Neuronal stem cell (in vitro differentiated cells): Measurements from ENCODE around the gene PTGES3.
A peak's percentile ranks its signal among the peaks of the same experiment; 100 is the strongest.
"Not testable (repeated sequence)": the region's sequence is repeated elsewhere in the genome, so short reads cannot be mapped to it uniquely, and the experiment has no call there.

Source experiments
- DNase-seq: peaks from one replicate; pipeline ENCODE4 v3.0.0-alpha.2; 2013; ENCODE audit warnings: low spot score
- H2AFZ ChIP-seq: one replicate; pipeline ENCODE4 v1.6.1; 2013; ENCODE audit warnings: mild to moderate bottlenecking, low read length, inconsistent platforms
- H2AK5ac ChIP-seq: 2 replicates; pipeline ENCODE4 v1.6.1; 2013; ENCODE audit warnings: low read depth, mild to moderate bottlenecking, inconsistent platforms, low read length, moderate library complexity, mixed read lengths
- H2BK120ac ChIP-seq: 2 replicates; pipeline ENCODE4 v1.6.1; 2013; ENCODE audit warnings: low read depth, mild to moderate bottlenecking, inconsistent platforms, low read length, moderate library complexity, mixed read lengths
- H2BK12ac ChIP-seq: one replicate; pipeline ENCODE4 v1.6.1; 2013; ENCODE audit warnings: low read length, inconsistent platforms
- H2BK15ac ChIP-seq: 2 replicates; pipeline ENCODE4 v1.6.1; 2013; ENCODE audit warnings: mild to moderate bottlenecking, low read length, inconsistent platforms, mixed read lengths
- H2BK5ac ChIP-seq: one replicate; pipeline ENCODE4 v1.6.1; 2013; ENCODE audit warnings: inconsistent platforms, mild to moderate bottlenecking, low read length, moderate library complexity
- H3K14ac ChIP-seq: one replicate; pipeline ENCODE4 v1.6.1; 2013; ENCODE audit warnings: low read length, inconsistent platforms
- H3K18ac ChIP-seq: 2 replicates; pipeline ENCODE4 v1.6.1; 2013; ENCODE audit warnings: low read length, inconsistent platforms
- H3K23ac ChIP-seq: 2 replicates; pipeline ENCODE4 v1.6.1; 2013; ENCODE audit warnings: low read depth, mild to moderate bottlenecking, mixed read lengths, low read length, inconsistent platforms; ENCODE audit not compliant: poor library complexity
- H3K27ac ChIP-seq: replicated peaks from 3 replicates; pipeline ENCODE4 v1.5.1; 2013; ENCODE audit warnings: low read length, inconsistent platforms
- H3K27me3 ChIP-seq, 3 experiments: 2 replicates each; pipeline ENCODE4 v1.6.1; 2013; ENCODE audit warnings: low read length in 3 of 3, mild to moderate bottlenecking in 2 of 3, inconsistent platforms in 1 of 3, low read depth in 1 of 3, mixed read lengths in 1 of 3, moderate library complexity in 1 of 3; ENCODE audit not compliant: control insufficient read depth in 3 of 3, insufficient read depth in 3 of 3
- H3K36me3 ChIP-seq, 2 donors: replicated peaks in 1 of 2; 2 replicates each; pipeline ENCODE4 v1.6.1; 2013; ENCODE audit warnings: low read length in 2 of 2; ENCODE audit not compliant: control insufficient read depth in 2 of 2, insufficient read depth in 2 of 2
- H3K4ac ChIP-seq: 2 replicates; pipeline ENCODE4 v1.6.1; 2013; ENCODE audit warnings: inconsistent platforms, mild to moderate bottlenecking, low read length, moderate library complexity
- H3K4me1 ChIP-seq, 2 donors: 1 replicate in 1 of 2; 2 replicates in 1 of 2; pipeline ENCODE4 v1.6.1; 2013; ENCODE audit warnings: low read length in 2 of 2, low read depth in 1 of 2; ENCODE audit not compliant: control insufficient read depth in 2 of 2, insufficient read depth in 1 of 2
- H3K4me2 ChIP-seq: one replicate; pipeline ENCODE4 v1.6.1; 2013; ENCODE audit warnings: mild to moderate bottlenecking, low read length, inconsistent platforms; ENCODE audit not compliant: insufficient read depth, poor library complexity, severe bottlenecking
- H3K4me3 ChIP-seq, 2 donors: 2 replicates each; pipeline ENCODE4 v1.5.1; 2013; ENCODE audit warnings: low read length in 2 of 2, mild to moderate bottlenecking in 2 of 2, inconsistent platforms in 1 of 2, moderate library complexity in 1 of 2
- H3K79me1 ChIP-seq: one replicate; pipeline ENCODE4 v1.6.1; 2013; ENCODE audit warnings: low read depth, mild to moderate bottlenecking, inconsistent platforms, low read length, moderate library complexity
- H3K9ac ChIP-seq: one replicate; pipeline ENCODE4 v1.6.1; 2013; ENCODE audit warnings: mild to moderate bottlenecking, low read depth, low read length, inconsistent platforms; ENCODE audit not compliant: poor library complexity
- H3K9me3 ChIP-seq, 2 donors: replicated peaks in 1 of 2; 2 replicates each; pipeline versions ENCODE3 to v1.6.1; 2013; ENCODE audit warnings: low read length in 2 of 2, mild to moderate bottlenecking in 2 of 2, inconsistent platforms in 1 of 2, low read depth in 1 of 2, mixed read lengths in 1 of 2, moderate library complexity in 1 of 2; ENCODE audit not compliant: control insufficient read depth in 2 of 2, insufficient read depth in 1 of 2
- H4K8ac ChIP-seq: one replicate; pipeline ENCODE4 v1.6.1; 2013; ENCODE audit warnings: low read depth, mild to moderate bottlenecking, inconsistent platforms, low read length, moderate library complexity
- H4K91ac ChIP-seq: one replicate; pipeline ENCODE4 v1.6.1; 2013; ENCODE audit warnings: low read length, low read depth, mild to moderate bottlenecking, inconsistent platforms; ENCODE audit not compliant: poor library complexity
- WGBS, 2 donors: extraction: QIAGEN DNeasy Blood & Tissue Kit; methylation state at CpG; one replicate each; pipeline ENCODE4 v1.1.7; 2013; ENCODE audit warnings: missing lambda C conversion rate in 2 of 2, mixed read lengths in 1 of 2; ENCODE audit not compliant: insufficient read length in 2 of 2, insufficient replicate concordance in 1 of 2; ENCODE audit errors: extremely low coverage in 2 of 2; 5-methylcytosine and 5-hydroxymethylcytosine counted together

The PTGES3 gene

DNA sequence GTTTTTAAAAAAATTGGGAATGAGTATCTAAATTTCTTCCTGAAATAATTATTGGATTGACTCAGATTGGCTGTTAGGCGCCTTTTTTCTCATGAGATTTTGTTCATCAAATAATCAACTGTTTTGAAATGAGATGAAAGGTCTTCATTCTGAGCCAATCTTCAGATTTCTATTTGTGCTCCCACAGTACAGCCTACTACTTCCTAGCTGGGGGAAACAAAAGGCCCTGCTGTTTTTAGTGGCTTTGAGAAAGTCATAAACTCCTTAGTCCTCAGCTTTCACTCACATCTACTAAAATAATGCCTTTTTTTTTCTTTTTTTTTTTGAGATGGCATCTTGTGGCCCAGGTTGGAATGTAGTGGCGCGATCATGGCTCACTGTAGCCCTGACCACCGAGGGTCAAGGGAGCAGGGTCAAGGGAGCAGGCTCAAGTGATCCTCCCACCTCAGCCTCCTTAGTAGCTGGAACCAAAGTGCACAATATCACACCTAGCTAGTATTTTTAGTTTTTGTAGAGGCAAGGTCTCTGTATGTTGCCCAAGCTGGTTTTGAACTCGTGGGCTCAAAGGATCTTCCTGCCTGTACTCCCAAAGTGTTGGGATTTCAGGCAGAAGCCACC is 21.8 kb upstream of the PTGES3 start:
- Histone ChIP-seq H2AK5ac (no peak overlapping the region), H4K91ac (no peak overlapping the region), H2AFZ (no peak overlapping the region), H3K9me3 (no peaks in the 10 kb centered on the region), H3K4me3 (no peak overlapping the region), H3K27me3 (no peaks in the 10 kb centered on the region), H4K8ac (no peak overlapping the region), H3K79me1 (no peaks in the 10 kb centered on the region), H3K9ac (no peak overlapping the region), H3K4me1 (no peaks in the 10 kb centered on the region), H3K4ac (no peak overlapping the region), H2BK120ac (no peak overlapping the region), H2BK15ac (no peak overlapping the region), H3K14ac (no peak overlapping the region), H2BK12ac (no peak overlapping the region), H3K27ac (no peak overlapping the region), H3K18ac (no peak overlapping the region), H3K36me3 (peaks cover 20 to 40% of the 10 kb centered on the region in 2 donors), H2BK5ac (no peak overlapping the region), H3K23ac (no peak overlapping the region), H3K4me2 (no peak overlapping the region)
- DNase-seq, result no peak
- WGBS, 2 donors, result no CpG with 5 or more reads among the region's 5 CpGs

- H3K14ac ChIP-seq, H2BK15ac ChIP-seq, H2AK5ac ChIP-seq, H3K9me3 ChIP-seq, H3K79me1 ChIP-seq, H4K91ac ChIP-seq, H3K23ac ChIP-seq, H3K18ac ChIP-seq, H3K4ac ChIP-seq, DNase-seq, H3K4me3 ChIP-seq, H3K4me1 ChIP-seq, H3K27ac ChIP-seq, H3K4me2 ChIP-seq, H4K8ac ChIP-seq, H2BK12ac ChIP-seq, H2BK120ac ChIP-seq, H3K9ac ChIP-seq, H2BK5ac ChIP-seq, H3K36me3 ChIP-seq, H3K27me3 ChIP-seq: not testable (repeated sequence)
- H2AFZ ChIP-seq, result peak overlapping the region; percentile 69
- WGBS, 2 donors, result no CpG with 5 or more reads among the region's 5 CpGs
These were observed 16.4 kb upstream of the PTGES3 start for GRCh38 chr12:56704522-56704921.

DNA sequence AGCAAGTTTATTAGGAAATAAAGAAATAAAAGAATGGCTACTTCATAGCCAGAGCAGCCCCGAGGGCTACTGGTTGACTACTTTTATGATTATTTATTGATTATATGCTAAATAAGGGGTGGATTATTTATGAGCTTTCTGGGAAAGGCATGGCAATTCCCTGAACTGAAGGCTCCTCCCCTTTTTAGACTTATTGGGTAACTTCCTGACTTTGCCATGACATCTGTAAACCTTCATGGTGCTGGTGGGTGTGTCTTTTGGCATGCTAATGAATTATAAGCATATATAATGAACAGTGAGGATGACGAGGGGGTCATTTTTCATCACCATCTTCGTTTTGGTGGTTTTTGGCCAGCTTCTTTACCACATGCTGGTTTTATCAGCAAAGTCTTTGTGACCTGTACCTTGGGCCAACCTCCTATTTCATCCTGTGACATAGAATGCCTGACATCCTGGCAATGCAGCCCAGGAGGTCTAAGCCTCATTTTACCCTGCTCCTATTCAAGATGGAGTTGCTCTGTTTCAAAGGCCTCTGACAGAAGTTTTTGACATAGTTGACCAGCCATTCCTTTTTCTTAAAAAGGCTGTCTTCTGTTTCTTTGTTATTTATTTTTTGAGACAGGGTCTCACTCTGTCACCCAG is 11.1 kb upstream of the PTGES3 start:
- WGBS, 2 donors, result no CpG with 5 or more reads among the region's 3 CpGs
- Histone ChIP-seq H2BK12ac (no peak overlapping the region), H3K14ac (no peak overlapping the region), H3K4me2 (no peak overlapping the region), H3K27me3 (no peaks in the 10 kb centered on the region), H2BK5ac (no peak overlapping the region), H3K36me3 (no peaks in the 10 kb centered on the region), H3K9me3 (no peaks in the 10 kb centered on the region), H3K9ac (no peak overlapping the region), H3K27ac (no peak overlapping the region), H2AFZ (no peak overlapping the region), H3K4ac (no peak overlapping the region), H3K18ac (no peak overlapping the region), H3K4me3 (no peak overlapping the region), H4K8ac (no peak overlapping the region), H3K4me1 (peaks cover 0 to 8% of the 10 kb centered on the region in 2 donors), H3K79me1 (no peaks in the 10 kb centered on the region), H3K23ac (no peak overlapping the region), H2BK15ac (no peak overlapping the region), H2AK5ac (no peak overlapping the region), H2BK120ac (no peak overlapping the region), H4K91ac (no peak overlapping the region)
- DNase-seq, result no peak

DNA sequence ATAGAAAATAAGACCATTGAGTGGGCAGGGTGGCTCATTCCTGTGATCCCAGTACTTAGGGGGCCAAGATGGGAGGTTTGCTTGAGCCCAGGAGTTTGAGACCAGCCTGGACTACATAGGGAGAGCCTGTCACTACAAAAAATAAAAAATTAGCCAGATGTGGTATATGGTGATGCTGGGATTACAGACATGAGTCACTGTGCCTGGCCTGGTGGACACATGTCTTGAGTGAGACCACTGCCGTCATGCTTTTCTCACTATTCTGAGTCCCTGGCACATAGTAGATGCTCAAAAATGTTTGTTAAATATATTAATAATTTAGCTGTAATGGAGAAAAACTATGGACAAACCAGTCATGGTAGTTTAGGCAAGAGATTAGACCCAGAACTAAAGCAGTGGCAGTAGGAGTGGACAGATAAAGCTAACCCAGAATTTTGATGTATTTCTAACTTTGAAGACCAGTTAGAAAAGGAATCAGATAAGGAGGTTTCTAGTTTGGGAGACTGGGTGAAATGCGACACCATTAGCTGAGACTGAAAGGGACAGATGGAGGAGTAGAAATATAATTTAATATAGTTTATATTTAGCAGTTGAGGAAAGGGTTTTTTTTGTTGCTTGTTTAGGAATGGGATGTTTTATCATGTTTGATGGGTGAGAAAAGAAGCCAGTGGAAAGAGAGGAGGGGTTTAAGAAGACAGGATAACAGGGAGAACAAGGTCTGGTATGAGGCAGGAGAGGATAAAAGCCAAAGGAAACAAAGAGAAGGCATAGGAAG is 7.4 kb upstream of the PTGES3 start:
- Histone ChIP-seq H2AFZ (peak overlapping the region; percentile 73), H3K23ac (no peak overlapping the region), H3K4me3 (no peak overlapping the region), H3K27ac (no peak overlapping the region), H2BK12ac (no peak overlapping the region), H4K91ac (no peak overlapping the region), H2BK120ac (no peak overlapping the region), H2AK5ac (no peak overlapping the region), H3K36me3 (no peaks in the 10 kb centered on the region), H3K9me3 (no peaks in the 10 kb centered on the region), H3K4me1 (peaks cover 0 to 8% of the 10 kb centered on the region in 2 donors), H3K4me2 (no peak overlapping the region), H3K27me3 (no peaks in the 10 kb centered on the region), H3K18ac (no peak overlapping the region), H4K8ac (no peak overlapping the region), H3K9ac (no peak overlapping the region), H3K79me1 (no peaks in the 10 kb centered on the region), H2BK5ac (no peak overlapping the region), H3K4ac (no peak overlapping the region), H3K14ac (no peak overlapping the region), H2BK15ac (no peak overlapping the region)
- DNase-seq, result no peak
- WGBS, 2 donors, result no CpG with 5 or more reads among the region's 2 CpGs
